ENCODE data around the gene TMEM154. TPM values are rescaled to one million over a fixed set of nuclear protein-coding genes. Genes with fewer than 3 reads are reported as not detected.

The TMEM154 gene
- total and polyA plus RNA-seq, 11 donors, result 0.27 to 8.0 (median 1.6) TPM

- Histone ChIP-seq H3K36me3 (no peaks in the 10 kb centered on the region), H3K27ac (no peak overlapping the region), H3K4me3 (peak overlapping the region in 6 of 12 donors; percentile 51 to 64 (median 58)), H3K27me3 (no peaks in the 10 kb centered on the region), H3K4me1 (peaks cover 0 to 18% (median 5%) of the 10 kb centered on the region in 12 donors), H3K9me3 (no peaks in the 10 kb centered on the region)
- WGBS, 4 donors, result 74 to 94% (median 80%) methylated on average over 1 of the region's 1 CpG
- ATAC-seq (no peak), DNase-seq (no peak)
- intact Hi-C loops (cut with DNase I), result no loop called here
- TF ChIP-seq POLR2A (IDR thresholded peaks at IDR 0.05), result no peak
- TF ChIP-seq CTCF (IDR thresholded peaks at IDR 0.05), result no peak
Observed at GRCh38 chr4:152678841-152679240, 956 bp downstream of the TMEM154 start.

DNA sequence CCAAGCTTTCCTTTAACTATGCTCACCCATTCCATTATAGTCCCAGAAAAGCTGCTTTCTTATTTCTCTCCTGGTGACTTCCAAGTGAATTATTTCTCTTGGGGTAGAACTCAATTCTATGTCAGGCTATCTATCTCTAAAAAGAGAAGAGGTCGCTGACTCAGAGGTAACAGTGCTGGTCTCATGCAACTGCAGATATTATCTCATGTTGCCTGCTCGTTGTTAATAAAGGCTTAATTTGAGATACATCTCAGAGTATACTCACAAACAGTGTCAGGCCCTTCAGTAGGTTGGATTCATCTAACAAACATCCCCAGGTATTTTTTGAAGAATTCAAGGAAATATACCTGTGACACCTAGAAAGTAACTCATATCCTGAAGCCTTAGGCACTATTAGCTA is 2.7 kb downstream of the TMEM154 start:
- no peak for ATAC-seq
- no peak for DNase-seq
- TF ChIP-seq CTCF (IDR thresholded peaks at IDR 0.05) (no peak), POLR2A (IDR thresholded peaks at IDR 0.05) (no peak)

DNA sequence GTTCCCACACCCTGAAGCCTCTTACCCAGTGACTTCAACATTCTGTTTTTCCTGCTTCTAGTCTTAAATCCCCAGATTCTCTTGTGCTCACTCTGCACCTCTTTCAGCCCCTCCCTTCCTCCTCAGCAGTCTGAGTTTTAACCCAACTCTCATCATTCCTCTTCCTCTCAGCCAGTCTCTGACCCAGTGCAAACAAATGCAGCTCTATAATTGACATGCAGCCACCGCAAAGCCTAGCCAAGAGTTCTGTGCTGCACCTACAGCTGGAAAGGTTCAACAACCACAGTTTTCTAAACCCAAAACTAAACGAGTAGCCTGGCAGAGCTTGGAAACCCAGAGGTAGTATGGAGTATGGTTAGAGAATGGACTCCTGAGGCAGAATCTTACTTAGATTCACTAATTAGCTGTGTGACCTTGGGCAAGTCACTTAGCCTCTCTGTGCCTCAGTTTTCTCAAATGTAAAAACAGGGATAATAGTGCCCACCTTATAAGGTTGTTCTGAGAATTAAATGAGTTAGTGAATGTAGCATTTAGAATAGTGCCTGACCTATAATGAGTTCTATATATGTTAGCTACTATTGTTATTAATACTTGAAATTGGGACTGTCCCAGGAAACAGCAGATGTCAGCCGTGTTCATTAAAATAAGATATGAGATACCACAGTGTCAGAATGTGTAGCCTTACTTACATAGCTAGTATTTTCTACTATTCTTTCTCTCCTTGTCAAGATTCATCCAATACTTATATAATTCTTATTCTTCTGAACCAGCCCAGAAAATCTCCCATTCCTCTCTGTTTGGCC is 3.5 kb downstream of the TMEM154 start:
- intact Hi-C loops (cut with DNase I), result no loop called here
- Histone ChIP-seq H3K27ac (no peak overlapping the region), H3K9me3 (no peaks in the 10 kb centered on the region), H3K36me3 (no peaks in the 10 kb centered on the region), H3K4me3 (no peak overlapping the region), H3K27me3 (no peaks in the 10 kb centered on the region), H3K4me1 (peaks cover 0 to 15% (median 0%) of the 10 kb centered on the region in 12 donors)
- ATAC-seq (no peak), DNase-seq (no peak)
- WGBS, 4 donors, result 79 to 83% (median 82%) methylated on average over 3 of the region's 3 CpGs
- no peak for TF ChIP-seq POLR2A (IDR thresholded peaks at IDR 0.05)
- TF ChIP-seq CTCF (IDR thresholded peaks at IDR 0.05), result no peak

More for the DNA sequence above, 2.7 kb downstream of the TMEM154 start:
- Histone ChIP-seq H3K4me3 (no peak overlapping the region), H3K9me3 (no peaks in the 10 kb centered on the region), H3K4me1 (peaks cover 0 to 15% (median 0%) of the 10 kb centered on the region in 12 donors), H3K36me3 (no peaks in the 10 kb centered on the region), H3K27ac (no peak overlapping the region), H3K27me3 (no peaks in the 10 kb centered on the region)
- 73 to 86% (median 77%) methylated on average over 2 of the region's 2 CpGs for WGBS, 4 donors
- intact Hi-C loops (cut with DNase I), result no loop called here

DNA sequence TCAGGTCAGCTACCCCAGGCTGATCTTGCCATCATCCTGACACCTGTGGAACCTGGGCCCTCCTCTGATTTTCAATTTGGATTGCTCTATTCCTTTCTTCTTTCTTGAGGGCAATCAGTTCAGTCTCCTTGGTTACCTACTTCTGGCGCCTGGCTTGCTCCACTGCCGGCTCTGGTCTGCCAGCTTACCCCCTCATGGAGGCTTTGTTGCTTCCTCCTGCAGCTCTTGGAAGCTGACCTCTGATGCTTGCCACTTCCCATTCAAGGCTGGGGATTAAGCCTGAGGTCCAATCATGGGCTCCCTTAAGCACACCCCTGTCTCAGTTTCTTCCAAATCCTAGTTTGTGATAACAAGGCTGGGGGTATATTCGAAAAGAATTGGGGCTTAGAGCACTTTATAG is 5.4 kb downstream of the TMEM154 start:
- H3K9me3 ChIP-seq, result no peaks in the 10 kb centered on the region
- DNase-seq (no peak), ATAC-seq (no peak)
- TF ChIP-seq CTCF (IDR thresholded peaks at IDR 0.05) (no peak), POLR2A (IDR thresholded peaks at IDR 0.05) (no peak)
- no peak overlapping the region for H3K27ac ChIP-seq
- H3K4me3 ChIP-seq, result no peak overlapping the region
- WGBS, 4 donors, result 88 to 95% (median 90%) methylated on average over 3 of the region's 3 CpGs
- H3K36me3 ChIP-seq, result no peaks in the 10 kb centered on the region
- peaks cover 0 to 8% (median 0%) of the 10 kb centered on the region in 12 donors for H3K4me1 ChIP-seq
- no peaks in the 10 kb centered on the region for H3K27me3 ChIP-seq
- intact Hi-C loops (cut with DNase I), result no loop called here
